Testis (tissue), 3 donors: ENCODE results near the gene VSNL1. TPM values are rescaled to one million over a fixed set of nuclear protein-coding genes. Genes with fewer than 3 reads are reported as not detected.
A peak's percentile ranks its signal among the peaks of the same experiment; 100 is the strongest.

Source experiments
- DNase-seq: peaks from one replicate; pipeline ENCODE4 v3.0.0-alpha.2; 2019
- H3K27ac ChIP-seq, 2 donors: fragments of 200-600 bp; sonication (generic); one replicate each; pipeline ENCODE4 v1.5.1; 2019
- H3K27me3 ChIP-seq: fragments of 200-600 bp; sonication (generic); one replicate; pipeline ENCODE4 v1.5.1; 2019
- H3K36me3 ChIP-seq: fragments of 200-600 bp; sonication (generic); one replicate; pipeline ENCODE4 v1.5.1; 2017; ENCODE audit warnings: low read depth; ENCODE audit errors: missing control alignments
- H3K4me1 ChIP-seq: fragments of 200-600 bp; sonication (generic); one replicate; pipeline ENCODE4 v1.5.1; 2019
- H3K4me3 ChIP-seq, 2 donors: fragments of 200-600 bp; sonication (generic); one replicate each; pipeline ENCODE4 v1.5.1; 2017 to 2019
- H3K9me3 ChIP-seq: fragments of 200-600 bp; sonication (generic); one replicate; pipeline ENCODE4 v1.5.1; 2017
- CTCF ChIP-seq, 3 experiments: fragments of 450-650 bp in 2 of 3; fragments of 200-600 bp in 1 of 3; sonication (generic) in 1 of 3; IDR thresholded peaks; one replicate each; pipeline ENCODE4 v1.5.1; 2016 to 2019; ENCODE audit warnings: antibody characterized with exemption in 3 of 3, mild to moderate bottlenecking in 2 of 3, moderate library complexity in 1 of 3
- POLR2A ChIP-seq: fragments of 450-650 bp; IDR thresholded peaks from one replicate; pipeline ENCODE4 v1.6.1; 2017; ENCODE audit warnings: antibody characterized with exemption, mild to moderate bottlenecking, moderate library complexity
- WGBS, 2 donors: methylation state at CpG; one replicate each; pipeline ENCODE4 v1.1.5; 2018; 5-methylcytosine and 5-hydroxymethylcytosine counted together
- intact Hi-C: fragments of 100-400 bp; cut with DNase I; formaldehyde crosslinking; loops from one replicate; pipeline ENCODE4 v1.15.1; 2023; ENCODE audit warnings: low total_unique reads
- polyA plus RNA-seq: library from polyadenylated mRNA; stranded (reverse); fragments of 350-450 nt; fragmentation: Illumina TruSeq; extraction: RNeasy Lipid Tissue Mini Kit (QIAGEN cat#74804); gene quantifications from one replicate; pipeline ENCODE4 v1.2.3, GENCODE V29; 2014; ENCODE audit warnings: low read depth, low replicate concordance; ENCODE audit not compliant: insufficient read depth
- total RNA-seq, 2 donors: library from RNA; depleted of rRNA; stranded (reverse); fragments of >200 nt; gene quantifications; one replicate each; pipeline ENCODE4 v1.2.3, GENCODE V29; 2016

VSNL1 gene
- total and polyA plus RNA-seq, 3 donors from 2014 or later, result 0.46 to 1.8 (median 1.4) TPM

- H3K4me1 ChIP-seq, result no peaks in the 10 kb centered on the region
- no peaks in the 10 kb centered on the region for H3K27me3 ChIP-seq
- H3K36me3 ChIP-seq, result no peaks in the 10 kb centered on the region
- no peak overlapping the region for H3K4me3 ChIP-seq
- DNase-seq, result no peak
- no peak overlapping the region for H3K27ac ChIP-seq
- TF ChIP-seq POLR2A (no peak), CTCF (IDR thresholded peaks at IDR 0.05) (no peak)
- no peaks in the 10 kb centered on the region for H3K9me3 ChIP-seq
- intact Hi-C loops, result no loop called here
Observed at GRCh38 chr2:17515652-17516051, 24.8 kb upstream of the VSNL1 start.

GRCh38 chr2:17517481-17518211 lies 22.9 kb upstream of the VSNL1 start:
- no peaks in the 10 kb centered on the region for H3K27me3 ChIP-seq
- TF ChIP-seq POLR2A (no peak), CTCF (IDR thresholded peaks at IDR 0.05) (no peak)
- H3K4me1 ChIP-seq, result no peaks in the 10 kb centered on the region
- no peaks in the 10 kb centered on the region for H3K36me3 ChIP-seq
- DNase-seq, result no peak
- peak overlapping the region; percentile 43 to 53 for H3K4me3 ChIP-seq
- intact Hi-C loops, result no loop called here
- H3K9me3 ChIP-seq, result no peaks in the 10 kb centered on the region
- H3K27ac ChIP-seq, result peak overlapping the region; percentile 57 to 78
- 28% methylated on average over 8 of the region's 8 CpGs for WGBS, 2 donors

- no peaks in the 10 kb centered on the region for H3K4me1 ChIP-seq
- 3% methylated on average over 36 to 38 of the region's 38 CpGs for WGBS, 2 donors
- H3K27ac ChIP-seq, result peak within 1 kb of the TSS; percentile 57 to 78
- H3K27me3 ChIP-seq, result no peaks in the 10 kb centered on the region
- intact Hi-C loops, result no loop called here
- H3K9me3 ChIP-seq, result no peaks in the 10 kb centered on the region
- peak; percentile 92 for DNase-seq
- H3K4me3 ChIP-seq, result peak within 1 kb of the TSS; percentile 43 to 53
- no peaks in the 10 kb centered on the region for H3K36me3 ChIP-seq
- no peak for TF ChIP-seq POLR2A
Observed at GRCh38 chr2:17518212-17519154, 22.0 kb upstream of the VSNL1 start, which contains the start of gene RAD51AP2. TSS of gene RAD51AP2 (minus strand) at chr2:17518440. CDS start at chr2:17518415, 25 bp downstream.

- peak overlapping the region in 1 of 2 donors; percentile 34 for H3K27ac ChIP-seq
- H3K4me3 ChIP-seq, result no peak overlapping the region
- no peaks in the 10 kb centered on the region for H3K4me1 ChIP-seq
- intact Hi-C loops, result no loop called here
- H3K36me3 ChIP-seq, result no peaks in the 10 kb centered on the region
- no peak for TF ChIP-seq CTCF (IDR thresholded peaks at IDR 0.05)
- no peak for TF ChIP-seq POLR2A
- H3K9me3 ChIP-seq, result no peaks in the 10 kb centered on the region
- DNase-seq, result no peak
- no peaks in the 10 kb centered on the region for H3K27me3 ChIP-seq
Observed at GRCh38 chr2:17519486-17519885, 21.0 kb upstream of the VSNL1 start.

- no peak overlapping the region for H3K27ac ChIP-seq
- intact Hi-C loops, result no loop called here
- WGBS, 2 donors, result 86 to 97% methylated on average over 2 of the region's 2 CpGs
- no peak for DNase-seq
- H3K4me1 ChIP-seq, result no peaks in the 10 kb centered on the region
- no peaks in the 10 kb centered on the region for H3K9me3 ChIP-seq
- no peaks in the 10 kb centered on the region for H3K27me3 ChIP-seq
- no peak for TF ChIP-seq POLR2A
- TF ChIP-seq CTCF (IDR thresholded peaks at IDR 0.05), result no peak
- H3K4me3 ChIP-seq, result no peak overlapping the region
- H3K36me3 ChIP-seq, result no peaks in the 10 kb centered on the region
Observed at GRCh38 chr2:17520761-17521160, 19.7 kb upstream of the VSNL1 start.
